ENCODE data around the gene RSBN1.

The RSBN1 gene

DNA sequence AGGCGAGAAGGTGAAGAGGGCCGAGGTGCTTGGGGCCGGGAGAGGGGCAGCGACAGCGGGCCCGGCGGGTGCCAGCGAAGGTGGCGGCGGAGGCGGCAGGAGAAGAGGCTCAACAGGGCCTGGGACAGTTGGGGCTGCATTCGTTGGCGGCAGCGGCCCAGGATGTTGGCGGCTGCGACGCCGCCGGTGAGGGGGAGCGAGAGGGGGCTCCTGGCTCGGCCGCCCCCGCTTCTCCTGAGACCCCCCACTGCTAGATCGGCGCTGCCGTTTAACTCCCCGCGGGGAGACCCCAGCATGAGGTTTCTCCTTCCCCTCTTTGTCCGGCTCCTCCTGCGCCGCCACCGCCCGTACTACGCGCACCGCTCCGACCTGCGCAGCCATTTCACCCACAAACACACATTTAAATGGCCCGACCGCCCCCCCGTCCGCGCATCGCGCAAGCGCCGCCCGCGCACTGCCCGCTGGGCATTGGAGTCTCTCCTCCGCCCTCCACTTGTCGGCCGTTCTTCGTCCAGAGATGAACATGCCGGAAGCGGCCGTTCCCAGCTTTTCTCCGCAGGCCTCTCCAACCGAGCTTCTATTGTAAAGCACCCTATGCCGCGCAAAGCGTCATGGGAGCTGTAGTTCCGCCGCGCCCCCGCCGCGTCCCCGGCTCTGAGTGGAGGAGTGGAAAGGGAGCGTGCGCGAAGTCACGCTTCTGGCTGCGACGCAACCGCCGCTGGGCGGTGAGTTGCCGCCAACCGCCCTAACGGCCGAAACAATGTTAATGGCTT lies at the start of gene RSBN1:
Gene RSBN1 (minus strand): TSS at position 589 of the 773 bp plus-strand sequence. CDS start 64 bp downstream, at position 525.
- H3K9me3 ChIP-seq, result no peaks in the 10 kb centered on the region
- peaks cover 41 to 44% of the 10 kb centered on the region in 2 experiments for H3K4me1 ChIP-seq (ENCODE audit: control insufficient read depth in 1 of 2, insufficient read depth in 1 of 2, low read depth in 1 of 2, low read length in 1 of 2)
- H3K4me3 ChIP-seq (ENCODE audit: low read depth in 1 of 2, low read length in 1 of 2), result peak within 1 kb of the TSS; percentile 95 to 96
- peaks cover 39% of the 10 kb centered on the region for H3K36me3 ChIP-seq
- H3K27me3 ChIP-seq, result no peaks in the 10 kb centered on the region
- TF ChIP-seq, protein P1, sequence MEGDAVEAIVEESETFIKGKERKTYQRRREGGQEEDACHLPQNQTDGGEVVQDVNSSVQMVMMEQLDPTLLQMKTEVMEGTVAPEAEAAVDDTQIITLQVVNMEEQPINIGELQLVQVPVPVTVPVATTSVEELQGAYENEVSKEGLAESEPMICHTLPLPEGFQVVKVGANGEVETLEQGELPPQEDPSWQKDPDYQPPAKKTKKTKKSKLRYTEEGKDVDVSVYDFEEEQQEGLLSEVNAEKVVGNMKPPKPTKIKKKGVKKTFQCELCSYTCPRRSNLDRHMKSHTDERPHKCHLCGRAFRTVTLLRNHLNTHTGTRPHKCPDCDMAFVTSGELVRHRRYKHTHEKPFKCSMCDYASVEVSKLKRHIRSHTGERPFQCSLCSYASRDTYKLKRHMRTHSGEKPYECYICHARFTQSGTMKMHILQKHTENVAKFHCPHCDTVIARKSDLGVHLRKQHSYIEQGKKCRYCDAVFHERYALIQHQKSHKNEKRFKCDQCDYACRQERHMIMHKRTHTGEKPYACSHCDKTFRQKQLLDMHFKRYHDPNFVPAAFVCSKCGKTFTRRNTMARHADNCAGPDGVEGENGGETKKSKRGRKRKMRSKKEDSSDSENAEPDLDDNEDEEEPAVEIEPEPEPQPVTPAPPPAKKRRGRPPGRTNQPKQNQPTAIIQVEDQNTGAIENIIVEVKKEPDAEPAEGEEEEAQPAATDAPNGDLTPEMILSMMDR (IDR thresholded peaks at IDR 0.05), result peak; percentile 72
- H3K27ac ChIP-seq, result peak within 1 kb of the TSS; percentile 95

DNA sequence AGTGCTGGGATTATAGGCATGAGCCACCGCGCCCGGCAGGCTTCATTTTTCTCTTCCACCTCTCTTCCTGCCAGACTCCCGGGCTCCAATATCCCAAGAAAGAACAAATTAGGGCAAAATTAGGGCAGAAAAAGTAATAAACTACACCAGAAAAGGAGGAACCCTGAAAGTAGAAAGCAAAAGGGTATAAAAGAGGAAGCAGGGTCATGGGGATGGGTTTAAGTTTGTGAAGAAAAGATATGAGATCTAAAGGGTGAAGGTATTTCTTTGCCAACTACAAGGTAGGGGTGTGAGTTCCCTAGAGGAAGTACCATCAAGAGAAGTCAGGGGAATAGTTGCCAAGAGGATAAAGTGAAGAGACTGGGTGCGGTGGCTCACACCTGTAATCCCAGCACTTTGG lies 49.4 kb upstream of the RSBN1 start:
- peaks cover 53 to 66% of the 10 kb centered on the region in 2 experiments for H3K4me1 ChIP-seq (ENCODE audit: control insufficient read depth in 1 of 2, insufficient read depth in 1 of 2, low read depth in 1 of 2, low read length in 1 of 2)
- H3K36me3 ChIP-seq, result peaks cover 5% of the 10 kb centered on the region
- H3K27me3 ChIP-seq, result no peaks in the 10 kb centered on the region
- H3K9me3 ChIP-seq, result no peaks in the 10 kb centered on the region
- TF ChIP-seq, protein P1 (IDR thresholded peaks at IDR 0.05), result no peak
- H3K27ac ChIP-seq, result peak overlapping the region; percentile 81
- H3K4me3 ChIP-seq (ENCODE audit: low read depth in 1 of 2, low read length in 1 of 2), result no peak overlapping the region

DNA sequence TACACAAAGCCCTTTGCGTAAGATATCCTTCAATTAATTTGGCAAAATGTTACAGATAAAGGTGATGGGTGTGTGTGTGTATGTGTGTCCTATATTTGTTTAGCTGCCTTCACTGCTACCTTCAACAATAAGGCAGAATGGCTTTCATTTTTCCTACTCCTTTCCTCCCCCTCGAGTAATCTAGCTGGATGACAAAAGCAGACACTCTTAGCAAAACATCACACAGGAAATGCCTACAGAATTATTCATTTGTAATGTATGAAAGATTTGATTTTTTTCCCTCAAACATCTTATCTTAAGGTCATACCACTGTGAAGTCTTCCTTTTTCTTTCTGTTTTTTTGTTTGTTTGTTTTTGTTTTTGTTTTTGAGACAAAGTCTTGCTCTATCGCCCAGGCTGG lies 48.6 kb upstream of the RSBN1 start:
- Histone ChIP-seq H3K36me3 (peaks cover 12% of the 10 kb centered on the region), H3K4me3 (ENCODE audit: low read depth in 1 of 2, low read length in 1 of 2) (no peak overlapping the region), H3K9me3 (no peaks in the 10 kb centered on the region), H3K27ac (peak overlapping the region; percentile 81), H3K4me1 (ENCODE audit: control insufficient read depth in 1 of 2, insufficient read depth in 1 of 2, low read depth in 1 of 2, low read length in 1 of 2) (peaks cover 49 to 60% of the 10 kb centered on the region in 2 experiments), H3K27me3 (no peaks in the 10 kb centered on the region)
- TF ChIP-seq, protein P1 (IDR thresholded peaks at IDR 0.05), result no peak

DNA sequence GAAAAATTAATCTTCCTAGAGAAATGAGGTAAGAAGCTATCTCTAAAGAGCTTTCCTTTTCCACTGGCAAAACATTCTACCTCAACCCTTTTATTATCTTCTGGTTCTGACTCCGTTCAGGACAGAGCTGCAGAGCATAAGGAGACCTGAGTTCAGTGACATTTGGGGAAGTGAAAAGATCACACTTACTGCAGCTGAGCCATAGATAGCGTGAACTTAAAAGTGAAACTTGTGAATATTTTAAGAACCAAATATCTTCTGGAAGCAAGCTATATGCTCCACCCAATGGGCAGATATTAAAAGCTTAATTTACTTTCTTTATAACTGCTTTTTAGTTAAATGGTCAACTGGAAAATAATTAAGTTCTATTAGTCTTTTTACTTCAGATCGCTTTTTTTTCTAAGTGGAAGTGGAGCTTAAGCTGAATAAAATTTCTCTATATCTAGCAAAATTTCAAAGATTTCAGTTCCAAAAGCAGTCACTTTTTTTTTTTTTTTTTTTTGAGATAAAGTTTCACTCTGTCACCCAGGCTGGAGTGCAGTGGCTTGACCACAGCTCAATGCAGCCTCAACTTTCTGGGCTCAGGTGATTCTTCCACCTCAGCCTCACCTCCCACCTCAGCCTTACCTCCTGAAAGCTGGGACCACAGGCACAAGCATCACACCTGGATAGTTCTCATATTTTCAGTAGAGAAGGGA lies 47.4 kb upstream of the RSBN1 start:
- TF ChIP-seq, protein P1 (IDR thresholded peaks at IDR 0.05), result no peak
- Histone ChIP-seq H3K27ac (peak overlapping the region; percentile 81), H3K27me3 (no peaks in the 10 kb centered on the region), H3K9me3 (no peaks in the 10 kb centered on the region), H3K4me1 (ENCODE audit: control insufficient read depth in 1 of 2, insufficient read depth in 1 of 2, low read depth in 1 of 2, low read length in 1 of 2) (peaks cover 49 to 60% of the 10 kb centered on the region in 2 experiments), H3K4me3 (ENCODE audit: low read depth in 1 of 2, low read length in 1 of 2) (peak overlapping the region; percentile 24 to 28), H3K36me3 (peaks cover 21% of the 10 kb centered on the region)

DNA sequence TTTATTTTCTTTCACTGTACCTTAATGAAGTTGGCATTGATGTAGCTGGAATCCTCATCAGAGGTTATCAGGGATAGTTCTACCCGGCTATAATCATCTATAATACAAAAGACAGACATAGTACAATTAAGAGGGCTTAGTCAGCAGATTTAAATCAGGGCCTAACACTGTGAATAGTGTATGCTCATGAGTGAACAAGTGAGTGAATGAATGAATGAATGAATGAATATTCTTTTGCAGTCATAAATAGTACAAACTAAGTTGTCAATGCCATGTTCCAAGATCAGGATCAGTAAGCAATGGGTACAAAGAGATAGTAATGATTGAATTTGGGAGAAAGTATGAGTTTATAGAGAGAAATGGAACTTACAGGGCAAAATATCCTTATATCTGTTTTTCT lies 46.7 kb upstream of the RSBN1 start:
- TF ChIP-seq, protein P1 (IDR thresholded peaks at IDR 0.05), result no peak
- H3K4me1 ChIP-seq (ENCODE audit: control insufficient read depth in 1 of 2, insufficient read depth in 1 of 2, low read depth in 1 of 2, low read length in 1 of 2), result peaks cover 49 to 60% of the 10 kb centered on the region in 2 experiments
- peaks cover 28% of the 10 kb centered on the region for H3K36me3 ChIP-seq
- H3K27ac ChIP-seq, result peak overlapping the region; percentile 81
- H3K9me3 ChIP-seq, result no peaks in the 10 kb centered on the region
- no peaks in the 10 kb centered on the region for H3K27me3 ChIP-seq
- peak overlapping the region in 1 of 2 experiments; percentile 24 for H3K4me3 ChIP-seq (ENCODE audit: low read depth in 1 of 2, low read length in 1 of 2)

Measured in neutrophil (primary cell).